ENCODE measurements around the gene NTN5.

Gene NTN5

DNA sequence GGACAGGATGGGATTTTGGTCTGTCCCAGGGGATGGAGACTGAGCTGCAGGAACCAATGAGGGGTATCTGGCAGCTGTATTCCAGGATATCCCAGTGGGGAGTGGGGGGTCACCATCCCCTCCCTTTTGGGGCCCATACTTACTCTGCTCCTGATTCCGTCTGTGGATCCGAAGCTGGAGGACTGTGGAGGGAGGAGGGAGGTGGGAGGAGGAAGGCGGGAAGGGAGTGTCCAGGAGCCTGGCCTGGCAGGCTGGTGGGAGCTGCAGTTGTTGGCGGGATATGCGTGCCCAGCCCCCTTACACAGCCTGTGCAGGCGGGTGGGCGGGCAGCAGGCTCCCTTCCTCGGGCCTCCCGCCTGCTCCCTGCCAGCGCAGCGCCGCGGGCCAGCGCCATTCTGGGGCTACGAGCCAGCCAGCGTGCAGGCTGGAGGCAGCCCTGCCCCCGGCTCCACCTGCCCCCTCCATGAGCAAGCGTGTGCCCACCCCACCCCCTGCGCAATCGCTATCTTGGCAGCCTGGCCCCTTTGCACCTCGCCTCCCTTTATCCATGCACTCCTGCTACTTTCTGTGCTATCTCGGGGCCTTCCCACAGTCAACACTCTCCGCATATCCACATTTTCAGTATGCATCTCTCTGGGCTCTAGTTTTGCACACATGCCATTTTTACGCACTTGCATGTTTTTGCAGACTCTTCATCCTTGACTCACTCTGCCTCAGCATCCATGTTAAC is 43.9 kb upstream of the NTN5 start:
- TF ChIP-seq, protein P1, sequence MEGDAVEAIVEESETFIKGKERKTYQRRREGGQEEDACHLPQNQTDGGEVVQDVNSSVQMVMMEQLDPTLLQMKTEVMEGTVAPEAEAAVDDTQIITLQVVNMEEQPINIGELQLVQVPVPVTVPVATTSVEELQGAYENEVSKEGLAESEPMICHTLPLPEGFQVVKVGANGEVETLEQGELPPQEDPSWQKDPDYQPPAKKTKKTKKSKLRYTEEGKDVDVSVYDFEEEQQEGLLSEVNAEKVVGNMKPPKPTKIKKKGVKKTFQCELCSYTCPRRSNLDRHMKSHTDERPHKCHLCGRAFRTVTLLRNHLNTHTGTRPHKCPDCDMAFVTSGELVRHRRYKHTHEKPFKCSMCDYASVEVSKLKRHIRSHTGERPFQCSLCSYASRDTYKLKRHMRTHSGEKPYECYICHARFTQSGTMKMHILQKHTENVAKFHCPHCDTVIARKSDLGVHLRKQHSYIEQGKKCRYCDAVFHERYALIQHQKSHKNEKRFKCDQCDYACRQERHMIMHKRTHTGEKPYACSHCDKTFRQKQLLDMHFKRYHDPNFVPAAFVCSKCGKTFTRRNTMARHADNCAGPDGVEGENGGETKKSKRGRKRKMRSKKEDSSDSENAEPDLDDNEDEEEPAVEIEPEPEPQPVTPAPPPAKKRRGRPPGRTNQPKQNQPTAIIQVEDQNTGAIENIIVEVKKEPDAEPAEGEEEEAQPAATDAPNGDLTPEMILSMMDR (IDR thresholded peaks at IDR 0.05; ENCODE audit: borderline replicate concordance, insufficient read depth, low read depth, low read length) = no peak
- H3K4me3 ChIP-seq (ENCODE audit: low read depth, low read length) = no peak overlapping the region

DNA sequence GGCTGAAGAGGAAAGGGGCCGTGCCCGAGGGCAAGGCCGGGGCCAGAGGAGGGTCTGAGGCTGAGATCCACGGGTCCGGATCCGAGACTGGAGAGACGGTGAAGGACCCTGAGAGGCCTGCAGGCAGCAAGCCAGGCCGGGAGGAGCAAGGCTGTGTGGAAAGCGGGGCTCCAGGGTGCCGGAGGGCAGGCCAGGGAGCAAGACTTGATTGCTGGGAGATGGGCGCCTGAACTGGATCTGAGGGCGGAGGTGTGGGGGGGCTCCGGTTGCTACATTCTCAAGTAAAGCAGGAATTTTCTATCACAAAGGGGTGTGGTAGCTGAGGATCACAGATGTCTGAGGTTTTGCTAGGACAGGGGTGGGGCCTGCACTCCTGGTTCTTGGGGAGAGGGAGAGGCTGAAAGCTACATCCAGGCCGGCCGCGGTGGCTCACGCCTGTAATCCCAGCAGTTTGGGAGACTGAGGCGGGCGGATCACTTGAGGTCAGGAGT is 42.9 kb upstream of the NTN5 start:
- TF ChIP-seq, protein P1 (IDR thresholded peaks at IDR 0.05; ENCODE audit: borderline replicate concordance, insufficient read depth, low read depth, low read length) = no peak
- no peak overlapping the region for H3K4me3 ChIP-seq (ENCODE audit: low read depth, low read length)

DNA sequence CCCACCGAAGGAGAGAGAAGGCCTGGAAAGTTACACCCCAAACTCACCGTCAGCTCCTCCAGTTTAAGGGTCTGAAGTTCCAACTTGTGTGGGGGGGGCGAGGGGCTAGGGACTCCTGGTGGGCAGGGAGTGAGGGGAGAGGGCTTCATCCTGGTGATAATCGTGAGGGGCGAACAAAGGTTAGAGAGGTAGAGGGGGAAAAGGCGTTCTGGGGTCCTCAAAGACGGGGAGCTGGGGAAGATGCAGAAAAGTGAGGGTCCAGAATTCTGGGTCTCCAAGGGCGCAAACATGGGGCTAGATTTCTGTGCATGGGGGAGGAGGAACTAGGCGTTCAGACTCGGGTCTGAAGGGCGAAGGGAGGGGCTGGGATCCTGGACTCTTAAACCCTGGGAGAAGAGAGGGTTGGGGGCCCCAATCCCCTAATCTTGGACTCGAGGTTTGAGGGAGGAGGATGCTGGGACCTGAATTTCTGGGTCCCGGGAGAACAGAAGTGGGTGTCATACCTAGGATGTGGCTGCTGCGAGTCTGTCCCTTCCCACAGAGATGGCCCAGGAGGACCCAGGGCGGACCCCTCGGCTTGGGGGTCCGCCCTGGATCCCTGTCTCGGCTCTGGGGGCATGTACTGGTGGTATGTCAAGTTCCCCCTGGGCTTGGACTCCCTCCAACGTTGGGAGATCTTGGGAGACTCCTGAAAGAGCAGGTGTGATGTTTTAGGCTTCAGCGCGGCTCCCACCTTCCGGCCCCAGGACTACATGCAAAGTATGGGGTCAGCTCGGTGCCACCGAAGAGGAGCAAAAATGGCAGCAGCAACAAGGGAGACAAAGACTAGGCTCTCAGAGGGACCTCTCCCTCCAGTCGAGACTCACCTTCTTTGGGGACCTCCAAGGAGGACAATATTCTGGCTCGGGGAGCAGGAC is 42.2 kb upstream of the NTN5 start:
- TF ChIP-seq, protein P1 (IDR thresholded peaks at IDR 0.05; ENCODE audit: borderline replicate concordance, insufficient read depth, low read depth, low read length) = no peak
- peak overlapping the region; percentile 57 for H3K4me3 ChIP-seq (ENCODE audit: low read depth, low read length)

DNA sequence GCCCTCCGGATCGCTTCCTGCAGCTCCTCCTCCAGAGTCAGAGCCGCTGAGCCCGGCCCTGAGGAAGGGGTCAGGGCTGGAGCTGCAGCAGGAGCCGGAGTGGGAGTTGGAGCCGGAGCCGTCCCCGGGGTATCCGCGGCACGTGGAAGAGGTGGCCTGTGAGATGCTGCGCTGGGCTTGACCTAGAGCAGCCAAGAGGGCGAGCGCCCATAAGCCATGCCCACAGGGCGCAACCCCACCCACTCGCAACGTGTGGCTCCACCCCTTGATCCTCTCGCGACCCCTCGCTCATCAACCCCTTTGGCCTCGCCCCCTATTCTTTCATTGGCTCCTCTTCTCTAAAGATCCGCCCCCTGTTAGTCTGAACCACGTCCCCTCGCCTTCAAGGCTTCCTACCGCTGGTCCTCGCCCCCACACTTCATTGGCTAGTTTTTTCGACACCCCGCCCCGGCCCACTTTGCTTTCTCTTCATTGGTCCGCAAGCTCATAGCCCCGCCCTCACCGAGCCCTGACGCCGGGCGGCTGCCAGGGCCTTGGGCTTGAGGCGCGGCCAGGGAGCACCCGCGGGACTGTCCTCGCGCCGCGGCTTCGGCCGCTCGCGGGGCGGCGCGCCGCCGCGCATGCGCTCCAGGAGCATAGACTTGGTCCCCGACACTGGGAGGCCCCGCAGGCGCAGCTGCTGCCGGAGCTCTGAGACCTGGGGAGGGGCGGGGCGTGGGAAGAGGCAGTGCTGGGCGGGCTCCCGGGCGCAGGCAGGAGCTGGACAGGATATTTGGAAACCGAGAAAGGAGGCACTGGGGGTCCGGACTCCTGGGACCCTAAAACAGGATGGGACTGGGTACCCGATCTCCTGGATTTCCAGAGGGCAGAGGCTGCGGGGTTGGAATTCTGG is 41.3 kb upstream of the NTN5 start:
- TF ChIP-seq, protein P1 (IDR thresholded peaks at IDR 0.05; ENCODE audit: borderline replicate concordance, insufficient read depth, low read depth, low read length) = no peak
- peak overlapping the region; percentile 58 for H3K4me3 ChIP-seq (ENCODE audit: low read depth, low read length)

DNA sequence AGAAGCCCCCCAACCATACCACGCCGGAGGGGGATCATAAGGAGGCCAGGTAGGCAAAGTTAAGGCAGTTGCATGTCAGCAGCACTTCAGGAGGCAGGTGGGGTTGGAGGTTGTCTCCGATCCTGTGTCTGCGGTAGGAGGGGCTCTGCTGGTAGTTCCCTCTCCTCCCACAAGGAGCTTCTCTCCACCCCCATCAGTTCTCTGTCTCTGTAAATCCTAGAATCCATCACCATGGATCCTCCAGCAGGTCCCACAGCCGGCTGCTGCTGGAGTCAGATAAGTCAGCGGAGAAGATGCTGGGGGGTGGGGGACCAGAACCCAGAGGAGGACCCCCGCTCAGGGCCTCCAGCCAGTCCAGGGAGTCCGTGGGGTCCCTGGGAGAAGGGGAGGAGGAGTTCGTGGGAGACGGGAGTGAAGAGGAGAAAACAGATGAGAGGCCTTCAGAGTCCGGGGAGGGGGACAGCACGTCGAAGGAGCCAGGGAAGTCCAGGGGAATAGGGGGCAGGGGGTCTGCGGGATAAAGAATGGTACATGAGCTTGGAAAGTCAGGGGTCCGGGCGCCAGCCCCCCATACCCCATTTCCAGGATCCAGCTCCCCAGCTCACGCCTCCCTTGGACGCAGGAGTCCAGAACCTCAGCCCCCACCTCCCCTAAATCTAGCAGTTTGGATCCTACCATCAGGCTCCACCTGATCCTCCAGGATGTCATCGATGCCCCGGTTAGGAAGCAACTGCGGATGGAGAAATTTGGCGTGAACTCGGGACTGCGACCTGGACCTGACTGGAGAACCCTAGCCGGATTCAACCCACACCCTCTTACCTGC is 40.4 kb upstream of the NTN5 start:
- H3K4me3 ChIP-seq (ENCODE audit: low read depth, low read length) = peak overlapping the region; percentile 58
- TF ChIP-seq, protein P1 (IDR thresholded peaks at IDR 0.05; ENCODE audit: borderline replicate concordance, insufficient read depth, low read depth, low read length) = no peak; the same call in 1 of the 2 replicates

DNA sequence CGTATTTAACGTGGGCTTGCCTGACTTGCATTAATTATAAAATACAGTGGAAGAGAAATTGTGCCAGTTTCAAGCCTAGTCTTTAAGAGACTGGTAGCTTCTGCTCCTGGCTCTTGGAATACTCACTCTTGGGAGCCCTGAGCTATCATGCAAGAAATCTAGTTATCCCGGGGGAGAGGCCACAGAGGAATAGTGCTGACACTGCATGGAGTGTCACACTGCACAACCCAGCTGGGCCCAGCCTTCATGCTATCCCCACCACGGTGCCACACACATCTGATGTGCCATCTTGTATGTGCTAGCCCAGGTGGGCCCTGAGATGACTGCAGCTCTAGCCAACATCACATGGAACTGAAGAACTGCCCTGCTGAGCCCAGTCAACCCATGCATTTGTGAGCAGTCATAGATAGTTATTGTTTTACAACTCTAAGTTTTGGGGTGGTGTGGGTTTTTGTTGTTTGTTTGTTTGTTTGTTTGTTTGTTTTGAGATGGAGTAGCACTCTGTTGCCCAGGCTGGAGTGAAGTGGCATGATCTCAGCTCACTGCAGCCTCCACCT is 38.4 kb upstream of the NTN5 start:
- TF ChIP-seq, protein P1 (IDR thresholded peaks at IDR 0.05; ENCODE audit: borderline replicate concordance, insufficient read depth, low read depth, low read length) = no peak

More for the DNA sequence above, 38.4 kb upstream of the NTN5 start:
- H3K4me3 ChIP-seq (ENCODE audit: low read depth, low read length) = no peak overlapping the region
